Germinal center (tissue), 1 donor: ENCODE measurements around the gene HUWE1.
"Not testable (repeated sequence)": the region's sequence is repeated elsewhere in the genome, so short reads cannot be mapped to it uniquely, and the experiment has no call there.

Source experiments
- DNase-seq: peaks from one replicate; pipeline ENCODE4 v3.0.0; 2012; ENCODE audit warnings: mixed read lengths, low spot score

The HUWE1 gene

GRCh38 chrX:53616946-53617345 lies 69.6 kb downstream of the HUWE1 start:
- DNase-seq = no peak

GRCh38 chrX:53606456-53606855 lies 80.1 kb downstream of the HUWE1 start:
- DNase-seq = no peak

DNA sequence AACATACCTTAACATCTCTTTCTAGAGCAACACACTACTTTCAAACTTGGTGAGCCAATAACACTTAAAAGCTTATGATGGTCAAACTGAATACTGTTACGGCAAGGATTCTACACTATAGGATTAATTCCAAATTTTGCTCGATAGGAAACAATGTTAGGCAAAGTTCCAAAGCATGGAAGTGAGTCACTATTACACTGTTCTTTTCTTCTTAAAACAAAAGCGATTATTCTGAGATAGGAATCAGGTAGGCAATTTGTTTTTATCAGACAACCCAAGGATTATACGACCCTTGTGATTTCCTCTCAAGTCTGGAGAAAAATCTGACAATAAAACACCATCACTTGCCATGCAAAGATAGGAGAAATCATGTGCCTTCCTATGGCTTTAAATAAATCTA lies 81.5 kb downstream of the HUWE1 start:
- DNase-seq = no peak

GRCh38 chrX:53599781-53600396 lies 86.6 kb downstream of the HUWE1 start:
- no peak for DNase-seq

DNA sequence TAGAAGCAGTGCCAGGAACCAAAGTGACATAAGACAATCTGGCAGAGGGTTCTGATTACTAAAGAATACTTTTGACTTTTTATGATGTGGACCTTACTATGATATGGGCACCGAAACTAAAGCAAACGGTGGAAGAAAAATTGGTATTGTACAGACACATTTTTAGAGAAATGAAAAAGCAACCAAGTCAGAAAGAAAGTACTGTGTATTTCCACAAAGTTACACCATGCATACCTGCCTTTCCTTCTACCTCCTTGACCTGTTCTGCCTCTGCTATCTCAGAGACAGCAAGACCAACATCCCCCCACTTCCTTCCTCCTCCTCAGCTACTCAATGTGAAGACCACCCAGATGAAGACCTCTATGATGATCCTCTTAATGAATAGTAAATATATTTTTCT lies 88.3 kb downstream of the HUWE1 start:
- no peak for DNase-seq

- no peak for DNase-seq
These were observed 91.2 kb downstream of the HUWE1 start for GRCh38 chrX:53595266-53595810.

DNA sequence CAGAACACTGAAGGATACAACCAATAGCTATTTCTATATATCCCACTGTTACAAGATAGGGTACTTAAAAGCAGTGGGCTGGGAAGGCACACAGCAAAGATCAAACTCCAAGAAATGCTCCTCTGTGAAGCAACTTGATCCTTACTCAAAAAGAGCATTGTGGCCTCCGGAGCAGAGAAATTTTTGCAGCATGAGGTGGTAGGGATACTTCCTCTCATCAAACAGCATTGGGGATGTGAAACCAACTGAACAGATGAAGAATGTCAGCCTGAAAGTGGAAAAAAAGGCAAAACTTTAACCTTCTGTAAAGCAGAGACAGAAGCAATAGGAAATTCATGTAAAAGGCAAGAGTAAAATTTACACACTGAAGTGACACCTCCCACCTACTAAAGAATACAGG lies 92.2 kb downstream of the HUWE1 start:
- peak; percentile 2 for DNase-seq

DNA sequence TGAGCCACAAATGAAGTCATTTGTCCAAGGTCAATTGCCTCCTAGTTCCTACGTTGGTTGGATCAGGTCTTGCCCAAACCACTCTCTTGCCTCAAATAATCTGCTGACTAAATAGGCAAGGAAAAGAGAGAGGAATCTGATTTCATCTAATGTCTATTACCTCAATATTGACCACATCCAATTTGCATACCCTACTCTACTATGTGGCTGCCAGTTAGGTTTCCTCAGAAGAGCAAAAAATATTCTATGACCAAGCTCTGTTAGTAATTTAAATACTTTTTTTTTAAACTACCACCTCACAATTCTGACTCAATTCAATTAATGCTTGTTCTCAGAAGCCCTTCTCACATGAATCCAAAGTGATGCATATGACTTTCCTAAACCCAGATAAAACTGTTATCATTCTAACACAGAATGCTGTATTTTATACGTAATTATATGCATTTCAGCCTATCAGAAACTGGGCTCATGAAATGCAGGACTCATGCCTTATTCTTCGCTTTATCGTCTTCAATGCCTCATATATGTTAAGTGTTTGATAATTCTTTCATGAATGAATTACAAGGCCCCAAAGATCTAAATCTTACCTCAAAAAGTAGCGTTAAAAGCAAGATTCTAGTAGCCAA lies 98.6 kb downstream of the HUWE1 start:
- no peak for DNase-seq

- no peak for DNase-seq
These were observed 101.6 kb downstream of the HUWE1 start for GRCh38 chrX:53584891-53585290.

GRCh38 chrX:53583571-53583970 lies 102.9 kb downstream of the HUWE1 start:
- DNase-seq = no peak

DNA sequence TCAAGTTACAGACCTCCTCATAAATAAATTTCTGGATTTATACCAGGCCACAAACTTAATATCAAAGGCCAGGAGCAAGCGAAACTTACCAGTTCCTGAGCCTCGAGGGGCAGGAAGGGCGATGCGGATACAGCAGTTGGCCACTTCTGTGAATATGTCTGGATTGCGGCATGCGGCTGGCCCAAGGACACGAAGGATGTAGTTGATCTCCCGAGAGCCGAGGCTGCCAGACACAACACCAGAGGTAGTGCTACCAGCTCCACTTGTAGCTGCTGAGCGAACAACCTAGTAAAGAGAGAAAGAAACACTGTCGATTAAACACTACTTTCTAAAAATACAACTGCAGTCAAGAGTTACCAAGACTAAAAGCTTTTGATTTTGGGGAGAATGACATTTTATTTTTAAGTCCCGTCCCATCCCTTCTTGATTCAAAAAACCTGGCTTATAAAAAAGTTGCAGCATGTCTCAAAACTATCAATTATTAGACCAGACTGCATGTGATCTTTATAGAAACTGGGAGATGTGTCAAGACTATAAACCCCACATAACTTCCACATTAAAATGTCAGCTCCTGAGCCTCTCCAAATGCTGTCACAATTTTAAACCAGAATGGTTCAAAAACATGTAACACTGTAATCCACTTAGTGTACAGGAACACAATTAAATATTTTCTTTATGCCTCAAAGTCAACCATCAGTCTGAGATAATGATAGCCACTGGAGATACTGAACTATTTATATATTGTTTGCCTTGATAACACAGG lies 105.6 kb downstream of the HUWE1 start:
- DNase-seq = no peak

GRCh38 chrX:53571494-53571893 lies 115.0 kb downstream of the HUWE1 start:
- no peak for DNase-seq

- DNase-seq = no peak
These were observed 123.2 kb downstream of the HUWE1 start for GRCh38 chrX:53563324-53563723.

- no peak for DNase-seq
These were observed 124.6 kb downstream of the HUWE1 start for GRCh38 chrX:53561912-53562311.

GRCh38 chrX:53558646-53559045 lies 127.9 kb downstream of the HUWE1 start:
- no peak for DNase-seq

GRCh38 chrX:53556868-53557267 lies 129.7 kb downstream of the HUWE1 start:
- no peak for DNase-seq

DNA sequence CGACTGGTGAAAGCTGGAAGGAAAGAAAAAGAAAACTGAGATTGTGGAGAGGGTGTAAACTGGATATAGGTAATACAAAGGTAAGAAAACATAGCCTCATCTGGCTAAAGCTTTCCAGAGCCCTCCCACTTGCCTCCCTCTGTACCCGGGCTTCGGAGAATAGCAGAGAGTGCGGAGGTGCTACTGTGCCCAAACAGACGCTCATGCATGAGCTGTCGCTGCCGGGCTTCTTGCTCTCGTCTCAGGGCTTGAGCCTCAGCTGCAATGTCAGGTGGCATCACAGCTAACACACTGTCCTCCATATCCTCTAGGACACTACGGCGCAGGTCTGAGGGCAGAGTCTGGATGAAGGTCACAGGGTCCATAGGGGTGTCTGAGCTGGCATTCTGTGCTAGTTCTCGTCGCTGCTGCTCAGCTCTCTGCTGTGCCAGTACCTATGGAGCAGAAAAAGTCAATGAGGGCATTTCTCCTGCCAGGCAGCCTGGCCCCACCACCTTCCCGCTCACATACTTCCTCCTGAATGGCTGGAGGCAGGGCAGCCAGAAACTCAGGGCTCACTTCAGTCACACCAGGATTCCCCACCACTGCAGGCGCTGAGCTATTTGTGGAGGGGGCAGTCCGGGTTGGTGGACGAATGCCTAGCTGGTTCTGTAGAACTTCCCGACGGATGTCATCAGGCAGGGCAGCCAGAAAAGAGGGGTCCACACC lies 135.6 kb downstream of the HUWE1 start:
- DNase-seq = no peak

DNA sequence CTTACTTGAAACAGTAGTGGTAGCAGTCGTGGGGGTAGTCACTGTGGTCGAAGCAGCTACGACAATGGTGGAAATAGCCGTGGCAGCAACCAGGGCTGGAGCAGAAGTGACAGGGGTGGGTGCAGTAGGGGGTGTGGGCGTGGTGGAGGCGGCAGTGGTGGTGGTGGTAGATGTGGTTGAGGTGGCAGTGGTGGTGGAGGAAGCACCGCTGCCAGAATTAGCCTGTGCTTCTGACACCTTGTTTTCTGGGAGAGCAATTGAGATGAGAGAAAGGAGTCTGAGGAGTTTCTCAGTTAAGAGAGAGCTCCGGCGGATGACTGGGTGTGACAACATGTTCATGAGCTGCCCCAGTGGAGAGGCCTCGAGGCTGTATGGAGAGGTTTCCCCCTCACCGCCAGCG lies 138.9 kb downstream of the HUWE1 start:
- no peak for DNase-seq

DNA sequence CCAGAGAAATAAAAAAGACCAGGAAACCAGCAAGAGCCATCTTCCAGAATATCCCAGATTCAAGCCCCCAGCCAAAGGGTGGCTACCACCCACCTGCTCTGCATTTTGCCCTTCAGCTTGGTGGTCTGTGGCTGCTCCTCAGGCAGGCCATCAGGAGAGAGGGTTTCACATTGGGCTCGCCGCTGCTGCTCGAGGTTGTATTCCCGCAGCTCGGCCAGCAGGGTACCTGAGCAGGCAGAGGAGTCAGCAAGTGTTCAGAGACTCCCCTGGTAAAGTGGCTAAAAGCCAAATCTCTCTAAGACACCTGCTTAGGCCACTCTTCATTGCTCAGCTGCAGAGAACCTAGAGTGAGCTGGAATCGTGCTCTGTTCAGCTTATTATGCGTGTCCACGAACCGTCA lies 141.6 kb downstream of the HUWE1 start:
- no peak for DNase-seq

DNA sequence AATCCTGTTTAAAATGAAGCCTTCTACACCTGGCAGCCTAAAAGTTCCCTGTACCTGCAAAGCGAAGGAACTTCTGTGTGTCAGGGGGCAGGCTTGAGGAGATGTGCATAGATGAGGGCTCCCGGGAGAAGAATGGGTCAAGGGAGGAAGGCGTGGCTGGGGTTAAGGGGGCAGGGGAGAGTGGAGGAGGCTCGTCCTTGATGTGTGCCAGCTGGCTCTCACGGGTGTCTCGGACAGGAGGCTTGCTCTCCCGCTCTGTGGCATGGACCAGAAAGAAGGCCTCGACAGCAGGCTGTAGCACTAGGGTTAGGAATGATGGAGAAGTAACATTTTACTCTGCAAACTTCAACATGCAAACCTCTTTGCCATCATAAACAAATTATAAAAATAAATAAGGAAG lies 147.7 kb downstream of the HUWE1 start:
- DNase-seq = no peak

- DNase-seq = not testable (repeated sequence)
These were observed 155.1 kb downstream of the HUWE1 start for GRCh38 chrX:53531255-53531966.

- no peak for DNase-seq
These were observed 159.5 kb downstream of the HUWE1 start for GRCh38 chrX:53526999-53527398.
